GM04503 (cell line): ENCODE results near the gene MRPS23.

Source experiments
- DNase-seq: peaks from one replicate; pipeline ENCODE4 v3.0.0-alpha.2; 2012; ENCODE audit warnings: low read depth

Gene MRPS23

GRCh38 chr17:57849874-57850754, at the start of gene MRPS23:
TSS of gene MRPS23 (minus strand) at chr17:57850044. CDS start at chr17:57850010, 34 bp downstream.
- DNase-seq = peak; percentile 94

- no peak for DNase-seq
Measured at GRCh38 chr17:57899391-57899790, 49.5 kb upstream of the MRPS23 start.

GRCh38 chr17:57898487-57899311, 48.9 kb upstream of the MRPS23 start:
- DNase-seq = no peak

GRCh38 chr17:57895382-57896060, 45.7 kb upstream of the MRPS23 start:
- DNase-seq = no peak

- DNase-seq = no peak
Measured at GRCh38 chr17:57894848-57895247, 45.0 kb upstream of the MRPS23 start.

- DNase-seq = peak; percentile 100
Measured at GRCh38 chr17:57892820-57893595, 43.2 kb upstream of the MRPS23 start.

- peak; percentile 67 for DNase-seq
Measured at GRCh38 chr17:57892146-57892819, 42.4 kb upstream of the MRPS23 start.

GRCh38 chr17:57890857-57891232, 41.0 kb upstream of the MRPS23 start:
- no peak for DNase-seq

GRCh38 chr17:57889892-57890856, 40.3 kb upstream of the MRPS23 start:
- DNase-seq = peak; percentile 64

GRCh38 chr17:57889252-57889651, 39.4 kb upstream of the MRPS23 start:
- DNase-seq = no peak

GRCh38 chr17:57888311-57889216, 38.7 kb upstream of the MRPS23 start:
- DNase-seq = no peak

- DNase-seq = no peak
Measured at GRCh38 chr17:57887161-57887560, 37.3 kb upstream of the MRPS23 start.

GRCh38 chr17:57886020-57886419, 36.2 kb upstream of the MRPS23 start:
- no peak for DNase-seq

- DNase-seq = no peak
Measured at GRCh38 chr17:57885148-57885915, 35.5 kb upstream of the MRPS23 start.

- no peak for DNase-seq
Measured at GRCh38 chr17:57881783-57882351, 32.0 kb upstream of the MRPS23 start.

- peak; percentile 61 for DNase-seq
Measured at GRCh38 chr17:57881143-57881542, 31.3 kb upstream of the MRPS23 start.

- DNase-seq = no peak
Measured at GRCh38 chr17:57880086-57880456, 30.2 kb upstream of the MRPS23 start.
